ENCODE data around the gene DIP2C. TPM values are rescaled to one million over a fixed set of nuclear protein-coding genes. Genes with fewer than 3 reads are reported as not detected.
"Not testable (repeated sequence)": the region's sequence is repeated elsewhere in the genome, so short reads cannot be mapped to it uniquely, and the experiment has no call there.

Gene DIP2C
- polyA plus RNA-seq, 1 donor from 2014 or later: 1.4 TPM

DNA sequence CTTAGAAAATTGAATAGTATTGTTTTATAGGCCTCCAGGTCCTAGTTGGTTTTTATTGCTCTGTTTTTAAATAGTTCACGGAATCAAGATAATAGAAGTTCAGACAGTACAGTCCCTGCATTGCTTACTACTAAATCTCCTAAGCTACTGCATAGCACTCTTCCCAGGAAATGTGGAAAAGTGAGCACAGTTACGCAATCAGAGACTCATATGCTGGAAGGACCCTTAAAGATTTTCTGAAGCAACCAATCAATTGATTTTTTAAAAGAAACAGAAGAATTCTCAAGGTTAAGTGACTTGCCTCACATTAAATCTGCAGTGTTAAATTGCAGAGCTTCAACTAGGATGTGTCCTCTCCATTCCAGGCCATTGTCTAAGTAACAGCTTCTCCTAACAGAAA, 23.1 kb upstream of the DIP2C start:
- Mint-ChIP-seq H3K27me3 (peaks cover 4% of the 10 kb centered on the region), H3K36me3 (no peaks in the 10 kb centered on the region), H3K27ac (no peak overlapping the region), H3K4me1 (no peaks in the 10 kb centered on the region), H3K4me3 (no peak overlapping the region), H3K9me3 (peaks cover 6 to 16% (median 6%) of the 10 kb centered on the region in 3 donors)

DNA sequence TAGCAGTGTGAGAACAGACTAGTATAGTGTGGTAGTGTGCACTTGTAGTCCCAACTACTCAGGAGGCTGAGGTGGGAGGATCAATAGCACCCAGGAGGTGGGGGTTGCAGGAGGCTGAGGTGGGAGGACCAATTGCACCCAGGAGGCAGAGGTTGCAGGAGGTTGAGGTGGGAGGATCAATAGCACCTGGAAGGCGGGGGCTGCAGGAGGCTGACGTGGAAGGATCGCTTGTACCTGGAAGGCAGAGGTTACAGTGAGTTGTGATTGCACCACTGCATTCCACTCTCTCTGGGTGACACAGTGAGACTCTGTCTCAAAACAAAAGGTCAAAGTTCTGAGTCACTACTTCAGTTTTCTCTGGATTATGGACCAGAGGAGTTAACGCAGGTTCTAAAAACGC, 22.6 kb upstream of the DIP2C start:
- Mint-ChIP-seq H3K27me3 (peaks cover 6% of the 10 kb centered on the region), H3K27ac (no peak overlapping the region), H3K4me3 (peak overlapping the region in 1 of 4 donors; percentile 0), H3K9me3 (peaks cover 6 to 16% (median 6%) of the 10 kb centered on the region in 3 donors), H3K4me1 (no peaks in the 10 kb centered on the region), H3K36me3 (no peaks in the 10 kb centered on the region)

DNA sequence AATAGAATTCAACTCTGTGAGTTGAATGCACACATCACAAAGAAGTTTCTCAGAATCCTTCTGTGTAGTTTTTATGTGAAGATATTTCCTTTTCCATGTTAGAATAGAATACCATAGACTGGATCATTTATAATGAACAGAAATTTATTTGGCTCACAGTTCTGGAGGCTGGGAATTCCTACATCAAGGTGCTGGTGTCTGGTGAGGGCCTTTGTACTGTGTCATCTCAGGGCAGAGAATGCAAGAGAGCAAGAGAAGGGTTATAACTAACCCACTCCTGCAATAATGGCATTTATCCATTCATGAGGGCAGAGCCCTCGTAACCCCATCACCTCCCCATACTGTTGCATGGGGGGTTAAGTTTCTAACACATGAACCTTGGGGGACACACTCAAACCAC, 18.4 kb upstream of the DIP2C start:
- H3K4me1 Mint-ChIP-seq: no peaks in the 10 kb centered on the region
- H3K4me3 Mint-ChIP-seq: no peak overlapping the region
- H3K27me3 Mint-ChIP-seq: peaks cover 12% of the 10 kb centered on the region
- peaks cover 6 to 11% (median 9%) of the 10 kb centered on the region in 3 donors for H3K9me3 Mint-ChIP-seq
- H3K36me3 Mint-ChIP-seq: no peaks in the 10 kb centered on the region
- H3K27ac Mint-ChIP-seq: no peak overlapping the region

DNA sequence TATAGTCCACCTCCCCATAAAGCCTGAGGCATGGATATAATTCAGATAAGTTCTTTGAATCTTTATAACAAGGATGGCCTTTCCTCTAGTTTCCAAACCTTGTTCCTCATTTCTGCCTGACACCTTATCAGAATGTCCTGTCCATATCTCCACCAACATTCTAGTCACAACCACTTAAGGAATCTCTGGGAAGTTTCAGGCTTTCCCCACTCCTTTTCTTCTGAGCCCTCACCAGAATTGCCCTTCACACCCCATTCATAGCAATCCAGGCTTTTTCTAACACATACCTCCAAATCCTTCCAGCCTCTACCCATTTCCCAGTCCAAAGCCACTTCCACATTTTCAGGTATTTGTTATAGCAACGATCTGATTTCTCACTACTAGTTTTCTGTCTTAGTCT, 18.0 kb upstream of the DIP2C start:
- no peaks in the 10 kb centered on the region for H3K4me1 Mint-ChIP-seq
- no peak overlapping the region for H3K27ac Mint-ChIP-seq
- H3K36me3 Mint-ChIP-seq: no peaks in the 10 kb centered on the region
- H3K27me3 Mint-ChIP-seq: peaks cover 12% of the 10 kb centered on the region
- H3K9me3 Mint-ChIP-seq: peaks cover 3 to 14% (median 11%) of the 10 kb centered on the region in 3 donors
- H3K4me3 Mint-ChIP-seq: no peak overlapping the region

DNA sequence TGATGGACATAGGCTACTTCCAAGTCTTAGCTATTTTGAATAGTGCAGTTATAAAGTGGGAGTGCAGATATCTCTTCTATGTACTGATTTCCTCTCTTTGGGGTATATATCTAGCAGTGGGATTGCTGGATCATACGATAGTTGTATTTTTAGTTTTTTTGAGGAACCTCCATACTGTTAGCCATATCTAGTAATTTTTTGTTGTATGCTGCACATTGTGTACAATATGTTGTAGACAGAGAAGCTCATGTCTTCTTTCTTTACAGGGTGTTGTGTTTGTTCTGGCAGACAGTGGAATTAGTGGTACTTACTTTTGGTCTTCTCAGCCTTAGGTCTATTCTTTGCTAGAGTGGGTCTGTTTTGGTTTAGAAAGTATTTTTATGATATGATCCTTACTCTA, 13.7 kb upstream of the DIP2C start:
- H3K4me1 Mint-ChIP-seq: no peaks in the 10 kb centered on the region
- peaks cover 18% of the 10 kb centered on the region for H3K27me3 Mint-ChIP-seq
- peaks cover 1 to 14% (median 11%) of the 10 kb centered on the region in 3 donors for H3K9me3 Mint-ChIP-seq
- H3K4me3 Mint-ChIP-seq: no peak overlapping the region
- H3K27ac Mint-ChIP-seq: no peak overlapping the region
- H3K36me3 Mint-ChIP-seq: no peaks in the 10 kb centered on the region

DNA sequence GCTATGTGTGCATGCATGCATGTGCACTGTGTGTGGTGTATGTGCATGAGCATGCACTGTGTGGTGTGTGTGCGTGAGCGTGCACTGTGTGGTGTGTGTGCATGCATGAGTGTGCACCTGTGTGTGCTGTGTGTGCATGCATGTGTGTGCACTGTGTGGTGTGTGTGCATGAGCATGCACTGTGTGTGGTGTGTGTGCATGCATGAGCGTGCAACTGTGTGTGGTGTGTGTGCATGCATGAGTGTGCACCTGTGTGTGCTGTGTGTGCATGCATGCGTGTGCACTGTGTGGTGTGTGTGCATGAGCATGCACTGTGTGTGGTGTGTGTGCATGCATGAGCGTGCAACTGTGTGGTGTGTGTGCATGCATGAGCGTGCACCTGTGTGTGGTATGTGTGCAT, 10.7 kb upstream of the DIP2C start:
- Mint-ChIP-seq H3K9me3 (peaks cover 1 to 14% (median 11%) of the 10 kb centered on the region in 3 donors), H3K27me3 (peaks cover 15% of the 10 kb centered on the region)
- H3K36me3 Mint-ChIP-seq, H3K4me3 Mint-ChIP-seq, H3K27ac Mint-ChIP-seq, H3K4me1 Mint-ChIP-seq: not testable (repeated sequence)

DNA sequence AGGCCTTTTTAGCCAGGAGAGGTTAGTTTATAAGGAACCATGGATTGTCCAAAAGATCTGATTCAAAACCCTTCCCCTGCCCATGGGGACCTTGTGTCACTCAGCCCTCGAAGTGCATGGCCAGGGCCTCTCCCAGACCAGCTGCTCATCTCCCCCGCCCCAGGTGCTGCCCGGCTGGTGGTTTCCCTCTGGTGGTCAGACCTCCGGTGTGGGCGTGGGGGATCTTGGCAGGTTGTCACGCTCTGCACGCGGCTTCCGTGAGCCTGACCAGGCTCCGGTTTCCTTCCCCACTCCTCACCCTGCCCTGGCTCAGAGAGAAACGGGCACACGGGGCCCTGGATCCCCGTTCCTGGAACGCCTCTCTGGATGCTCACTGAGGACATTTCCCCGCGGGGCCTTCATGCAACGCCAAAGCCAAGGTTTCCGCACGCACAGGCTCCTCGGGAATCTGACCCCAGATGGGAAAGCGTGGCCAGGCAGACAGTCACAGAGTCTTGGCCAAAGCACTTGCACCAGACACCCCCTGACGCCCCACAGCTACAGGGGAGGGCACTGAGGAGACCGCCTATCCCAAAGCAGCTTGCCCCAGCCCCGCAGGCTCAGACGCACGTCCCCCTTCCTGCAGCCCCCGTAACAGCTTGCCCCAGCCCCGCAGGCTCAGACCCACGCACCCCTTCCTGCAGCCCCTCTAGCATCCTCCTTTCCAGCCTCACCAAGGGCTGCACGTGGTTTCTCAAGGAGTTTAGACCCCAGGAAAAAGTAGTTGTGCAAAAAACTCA, 7.8 kb upstream of the DIP2C start:
- Mint-ChIP-seq H3K27me3 (peaks cover 24% of the 10 kb centered on the region), H3K27ac (no peak overlapping the region), H3K4me3 (no peak overlapping the region), H3K36me3 (no peaks in the 10 kb centered on the region), H3K4me1 (no peaks in the 10 kb centered on the region), H3K9me3 (peaks cover 0 to 1% (median 0%) of the 10 kb centered on the region in 3 donors)

DNA sequence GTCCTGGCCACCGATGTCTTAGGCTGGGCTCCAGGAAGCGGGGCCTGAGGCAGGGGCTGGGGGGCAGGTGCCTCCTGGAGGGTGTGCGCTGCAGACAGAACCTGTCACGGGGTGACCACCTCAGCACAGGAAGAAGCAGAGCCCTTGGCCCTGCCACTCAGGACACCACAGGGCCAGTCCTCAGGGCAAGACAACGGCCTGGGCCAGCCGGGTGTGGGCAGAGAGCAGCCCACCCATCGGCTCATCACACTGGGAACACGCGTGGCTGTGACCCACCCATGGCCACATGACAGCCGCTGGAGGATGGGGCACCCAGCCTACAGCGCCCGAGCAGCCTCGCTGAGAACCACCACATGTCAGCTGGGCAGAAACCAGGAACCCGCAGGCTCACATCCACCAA, 5.9 kb upstream of the DIP2C start:
- no peak overlapping the region for H3K27ac Mint-ChIP-seq
- H3K36me3 Mint-ChIP-seq: no peaks in the 10 kb centered on the region
- H3K4me1 Mint-ChIP-seq: peaks cover 0 to 3% (median 0%) of the 10 kb centered on the region in 3 donors
- H3K4me3 Mint-ChIP-seq: no peak overlapping the region
- H3K9me3 Mint-ChIP-seq: peaks cover 0 to 1% (median 0%) of the 10 kb centered on the region in 3 donors
- H3K27me3 Mint-ChIP-seq: peaks cover 35% of the 10 kb centered on the region

DNA sequence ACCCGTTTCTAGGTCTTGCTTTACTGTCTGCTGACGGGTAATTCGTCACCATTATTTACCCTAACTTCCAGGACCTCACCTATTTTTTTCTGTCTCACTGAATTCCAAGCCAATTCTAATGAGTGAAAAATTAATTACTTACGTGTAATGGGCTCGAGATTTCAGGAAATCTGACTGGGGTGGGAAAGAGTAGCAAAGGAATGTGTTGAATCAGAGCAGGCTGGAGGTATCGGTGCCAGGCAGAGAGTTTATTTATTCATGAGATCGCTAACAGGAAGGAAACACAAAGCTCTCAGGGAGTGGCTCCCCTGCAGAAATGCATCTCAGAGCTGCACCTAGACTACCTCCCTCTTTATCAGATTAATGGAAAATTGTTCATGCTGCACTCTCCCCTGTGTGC, 4.0 kb upstream of the DIP2C start:
- Mint-ChIP-seq H3K9me3 (no peaks in the 10 kb centered on the region), H3K4me1 (peaks cover 0 to 3% (median under 1%) of the 10 kb centered on the region in 3 donors), H3K27ac (no peak overlapping the region), H3K36me3 (no peaks in the 10 kb centered on the region), H3K27me3 (peaks cover 36% of the 10 kb centered on the region), H3K4me3 (no peak overlapping the region)

DNA sequence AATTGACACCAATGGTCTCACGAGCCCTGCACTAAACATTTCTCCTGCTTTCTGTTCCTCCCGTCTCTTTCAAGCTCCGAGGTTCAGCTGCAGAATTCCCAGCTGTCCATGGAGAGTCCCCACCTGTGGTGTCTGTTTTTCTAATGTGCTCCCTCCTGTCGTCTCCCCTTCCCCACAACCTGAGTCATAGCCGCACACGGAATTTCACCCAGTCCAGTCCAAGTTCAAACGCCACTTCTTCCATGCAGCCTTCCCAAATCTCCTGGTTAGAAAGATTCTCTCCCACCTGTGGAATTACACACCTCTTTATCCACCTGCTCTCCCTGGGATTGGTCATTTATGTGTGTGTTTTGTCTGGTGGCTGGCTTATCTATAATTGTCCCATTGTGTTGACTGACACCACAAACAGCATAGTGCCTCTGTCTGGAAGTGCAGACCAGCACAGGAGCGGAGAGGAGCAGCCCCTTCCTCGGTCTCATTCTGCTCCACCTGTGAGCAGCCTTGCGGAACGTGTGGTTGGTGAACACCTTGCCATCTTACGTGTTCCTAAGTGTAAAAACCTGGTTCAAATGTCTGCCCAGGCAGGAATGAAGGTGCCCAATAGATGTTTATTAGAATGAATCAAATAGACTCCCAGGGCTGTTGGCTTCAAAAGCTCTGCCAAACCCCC, 3.3 kb upstream of the DIP2C start:
- no peak overlapping the region for H3K4me3 Mint-ChIP-seq

DNA sequence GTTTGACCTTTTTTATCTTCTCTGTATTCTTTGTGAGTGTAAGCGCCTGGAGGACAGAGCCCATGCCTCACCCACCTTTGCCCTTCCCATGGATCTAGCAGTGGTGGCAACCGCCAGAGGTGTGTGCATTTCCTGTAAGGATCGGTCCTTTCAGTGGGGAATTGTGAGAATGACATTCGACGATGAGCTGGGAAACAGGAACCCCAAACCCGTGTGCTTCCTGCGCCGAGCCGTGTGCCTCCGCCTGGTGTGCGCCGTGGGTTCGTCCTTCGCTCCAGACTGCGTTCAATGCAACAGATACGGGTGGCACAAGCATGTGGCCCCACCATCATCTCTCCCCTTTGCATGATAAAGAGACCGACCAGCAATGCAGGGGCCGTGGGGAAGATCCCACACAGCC, 1.7 kb upstream of the DIP2C start:
- Mint-ChIP-seq H3K9me3 (no peaks in the 10 kb centered on the region), H3K27ac (no peak overlapping the region), H3K4me1 (peaks cover 0 to 3% (median 3%) of the 10 kb centered on the region in 3 donors), H3K36me3 (no peaks in the 10 kb centered on the region), H3K27me3 (peaks cover 44% of the 10 kb centered on the region), H3K4me3 (peak overlapping the region in 1 of 4 donors; percentile 84)

More for the DNA sequence above, 3.3 kb upstream of the DIP2C start:
- Mint-ChIP-seq H3K9me3 (no peaks in the 10 kb centered on the region), H3K27ac (peak overlapping the region in 1 of 3 donors; percentile 64), H3K36me3 (no peaks in the 10 kb centered on the region), H3K27me3 (peaks cover 40% of the 10 kb centered on the region), H3K4me1 (peaks cover 0 to 3% (median 3%) of the 10 kb centered on the region in 3 donors)

DNA sequence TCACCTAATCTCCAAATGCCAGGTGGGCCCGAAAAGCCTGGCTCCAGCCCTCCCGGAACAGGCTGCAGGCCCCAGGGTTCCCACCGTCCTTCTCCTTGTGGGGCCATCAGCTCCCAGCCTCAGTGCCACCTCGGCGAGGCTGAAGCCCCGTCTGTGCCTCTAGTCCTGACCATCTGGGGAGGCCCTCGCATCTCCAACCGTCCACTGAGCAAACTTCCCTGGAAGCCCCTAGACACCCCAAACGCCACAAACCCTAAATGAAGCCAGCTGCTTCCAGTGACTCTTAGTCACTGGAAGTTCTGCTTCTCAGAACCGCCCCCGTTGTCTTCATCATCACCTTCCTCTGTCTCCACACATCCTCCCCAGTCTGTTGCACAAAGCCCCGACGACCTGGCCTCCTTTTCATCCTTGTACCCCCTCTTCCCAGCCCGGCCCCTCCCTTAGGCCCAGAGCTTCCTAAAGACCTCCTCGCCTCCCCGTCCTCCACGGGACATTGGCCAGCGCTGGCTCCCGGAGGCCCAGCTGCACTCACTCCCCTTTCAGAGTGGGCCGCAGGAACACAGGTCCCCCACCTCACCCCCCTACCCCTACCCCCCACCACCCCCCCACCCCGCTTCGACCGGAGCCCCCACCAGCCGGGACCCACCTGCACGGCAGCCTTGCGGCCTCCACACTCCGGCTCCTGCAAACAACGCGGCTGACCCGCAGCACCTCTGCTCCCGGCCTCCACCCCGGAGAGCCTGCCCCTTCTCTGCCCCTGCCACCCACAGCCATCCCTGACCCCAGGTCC, 1.1 kb upstream of the DIP2C start:
- Mint-ChIP-seq H3K36me3 (no peaks in the 10 kb centered on the region), H3K27ac (no peak overlapping the region), H3K4me3 (peak overlapping the region in 2 of 4 donors; percentile 20 to 70), H3K27me3 (peaks cover 44% of the 10 kb centered on the region), H3K4me1 (peaks cover 0 to 3% (median 3%) of the 10 kb centered on the region in 3 donors), H3K9me3 (no peaks in the 10 kb centered on the region)

DNA sequence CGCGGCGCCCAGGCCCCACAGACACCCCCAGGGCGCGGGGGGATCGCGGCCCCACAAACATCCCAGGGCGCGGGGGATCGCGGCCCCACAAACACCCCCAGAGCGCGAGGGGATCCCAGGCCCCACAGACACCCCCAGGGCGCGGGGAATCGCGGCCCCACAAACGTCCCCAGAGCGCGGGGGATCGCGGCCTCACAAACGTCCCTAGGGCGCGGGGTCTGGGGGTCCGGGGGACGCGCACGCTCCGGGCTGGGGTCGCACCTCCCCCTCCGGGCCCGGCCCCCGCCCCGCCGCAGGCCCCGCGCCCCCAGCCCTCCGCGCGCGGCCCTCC, 382 bp downstream of the DIP2C start:
- no peaks in the 10 kb centered on the region for H3K36me3 Mint-ChIP-seq
- peaks cover 42% of the 10 kb centered on the region for H3K27me3 Mint-ChIP-seq
- no peaks in the 10 kb centered on the region for H3K9me3 Mint-ChIP-seq
- no peak overlapping the region for H3K27ac Mint-ChIP-seq
- H3K4me1 Mint-ChIP-seq: peaks cover 0 to 3% (median 3%) of the 10 kb centered on the region in 3 donors
- no peak overlapping the region for H3K4me3 Mint-ChIP-seq

DNA sequence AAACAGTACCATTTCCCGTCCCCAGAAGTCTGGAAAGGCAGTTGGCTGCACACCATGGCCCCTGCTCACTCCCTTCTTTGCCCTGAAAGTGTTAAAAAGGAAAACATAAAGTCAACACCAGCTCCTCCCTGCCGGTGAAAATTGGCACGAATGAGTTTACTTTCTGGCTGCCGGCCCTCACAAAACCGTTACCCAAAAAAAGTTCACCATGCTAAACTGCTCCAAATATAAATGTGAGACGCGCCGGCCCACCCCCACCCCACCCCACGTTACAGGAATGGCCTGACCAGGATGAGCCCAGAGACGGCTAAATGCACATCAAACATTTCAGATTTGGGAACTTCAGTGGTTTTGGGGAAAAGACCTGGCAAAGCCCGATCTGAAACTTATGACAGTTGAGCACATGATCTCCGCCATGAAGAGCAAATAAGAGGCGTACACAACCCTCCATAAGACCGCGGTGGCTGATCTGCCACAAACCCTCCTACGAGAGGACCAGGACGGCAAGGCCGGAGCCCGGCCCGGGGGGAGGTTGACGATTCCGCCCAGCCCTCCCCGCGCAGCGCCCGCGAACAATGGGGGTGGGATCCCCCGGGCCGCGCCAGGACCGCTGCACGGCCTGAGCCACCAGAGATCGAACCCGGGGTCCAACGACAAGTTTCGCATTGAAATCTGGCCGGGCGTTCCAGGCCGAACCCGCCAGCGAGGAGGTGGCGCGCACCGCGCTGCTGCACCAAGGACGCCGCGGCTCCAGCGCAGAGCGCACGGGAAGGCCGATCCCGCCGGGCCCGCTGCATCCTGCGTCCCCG, 952 bp downstream of the DIP2C start:
- H3K36me3 Mint-ChIP-seq: no peaks in the 10 kb centered on the region
- H3K4me3 Mint-ChIP-seq: peak overlapping the region in 1 of 4 donors; percentile 74
- H3K4me1 Mint-ChIP-seq: peaks cover 0 to 3% (median 3%) of the 10 kb centered on the region in 3 donors
- no peaks in the 10 kb centered on the region for H3K9me3 Mint-ChIP-seq
- no peak overlapping the region for H3K27ac Mint-ChIP-seq
- peaks cover 38% of the 10 kb centered on the region for H3K27me3 Mint-ChIP-seq

All from IgD-negative memory B cell (primary cell).